Stimulated activated effector memory CD8-positive, alpha-beta T cell treated with anti-CD3 and anti-CD28 coated beads, Interleukin-12 subunit alpha, Interleukin-12 subunit beta, amount 100 ng/mL, for 72 hours (primary cell): ENCODE measurements around the gene DIAPH3.

Experiments used
- ATAC-seq: fragments of 150-1000 bp; cut with Tn5 transposase; 2 replicates; pipeline ENCODE4 v1.10.0; 2021
- DNase-seq, 2 donors: peaks; one replicate each; pipeline ENCODE4 v3.0.0; 2021 to 2022; ENCODE audit warnings: low spot score in 2 of 2
- H3K27ac Mint-ChIP-seq: one replicate; pipeline ENCODE4 v1.8.0; 2022; ENCODE audit warnings: mild to moderate bottlenecking, mixed read lengths
- H3K36me3 Mint-ChIP-seq: one replicate; pipeline ENCODE4 v1.8.0; 2022; ENCODE audit warnings: mild to moderate bottlenecking, mixed read lengths
- H3K4me1 Mint-ChIP-seq: one replicate; pipeline ENCODE4 v1.8.0; 2022; ENCODE audit warnings: mixed read lengths
- H3K4me3 Mint-ChIP-seq: one replicate; pipeline ENCODE4 v1.8.0; 2022; ENCODE audit warnings: mild to moderate bottlenecking, mixed read lengths
- H3K9me3 Mint-ChIP-seq: one replicate; pipeline ENCODE4 v1.8.0; 2022; ENCODE audit warnings: mixed read lengths

DIAPH3 gene

GRCh38 chr13:60165391-60166099 lies 1.8 kb upstream of the DIAPH3 start:
- no peak for ATAC-seq
- peaks cover 32% of the 10 kb centered on the region for H3K4me1 Mint-ChIP-seq

DNA sequence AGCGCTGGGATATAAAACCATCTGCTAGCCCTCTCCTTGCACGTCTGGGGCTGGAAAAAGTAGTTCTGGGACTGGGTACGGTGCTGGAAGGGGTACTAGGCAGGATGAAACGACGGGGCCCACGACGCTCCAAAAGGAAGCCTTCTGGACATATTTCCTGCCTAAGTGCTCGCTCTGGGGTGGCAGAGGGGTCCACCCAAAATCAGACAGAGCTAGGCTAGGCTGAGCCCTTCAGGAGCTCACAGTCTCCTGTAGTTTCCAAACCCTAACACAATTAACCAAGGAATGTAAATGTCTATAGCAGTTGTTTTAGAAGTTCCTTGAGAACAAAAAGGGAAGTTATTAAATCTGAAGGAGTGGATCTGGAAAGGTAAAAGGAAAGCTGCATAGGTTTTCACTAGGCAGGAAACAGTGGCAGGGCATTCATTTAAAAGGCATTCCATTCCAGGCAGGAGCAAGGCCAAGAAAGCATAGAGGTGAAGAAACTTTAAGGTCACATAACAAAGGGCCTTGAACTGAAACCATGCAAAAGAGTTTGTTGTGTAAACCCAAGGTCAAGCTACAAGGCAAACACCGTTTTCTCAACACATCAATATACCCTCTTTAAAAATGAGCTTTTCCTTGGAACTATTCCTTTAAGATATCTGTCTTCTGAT lies 634 bp upstream of the DIAPH3 start:
- Mint-ChIP-seq H3K4me3 (peak overlapping the region; percentile 95), H3K36me3 (peaks cover 15% of the 10 kb centered on the region), H3K4me1 (peaks cover 32% of the 10 kb centered on the region), H3K9me3 (no peaks in the 10 kb centered on the region), H3K27ac (peak overlapping the region; percentile 96)
- peak; percentile 24 for ATAC-seq
- no peak for DNase-seq

More at GRCh38 chr13:60165391-60166099, 1.8 kb upstream of the DIAPH3 start:
- no peak for DNase-seq
- Mint-ChIP-seq H3K36me3 (peaks cover 15% of the 10 kb centered on the region), H3K9me3 (no peaks in the 10 kb centered on the region), H3K4me3 (no peak overlapping the region), H3K27ac (no peak overlapping the region)

DNA sequence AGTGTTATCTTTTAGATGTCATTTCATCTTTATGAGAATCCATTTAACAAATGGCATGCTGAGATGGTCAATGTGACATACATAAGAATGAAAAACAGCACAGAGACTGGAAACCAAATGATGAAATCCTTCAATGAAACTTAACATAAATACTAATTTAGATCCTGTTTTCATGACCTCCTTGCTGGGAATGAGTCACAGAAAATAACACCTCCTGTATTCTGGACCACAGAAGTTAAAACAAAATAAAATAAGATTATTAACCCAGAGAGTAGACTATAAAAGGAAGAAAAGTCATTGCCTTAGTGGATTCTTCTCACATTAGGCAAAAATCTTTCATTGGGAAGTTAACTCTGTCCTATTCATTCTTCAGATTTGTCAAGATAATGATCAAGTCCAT lies 1.6 kb downstream of the DIAPH3 start:
- peak overlapping the region; percentile 96 for H3K27ac Mint-ChIP-seq
- peak; percentile 3 for ATAC-seq
- peaks cover 32% of the 10 kb centered on the region for H3K4me1 Mint-ChIP-seq
- peak overlapping the region; percentile 95 for H3K4me3 Mint-ChIP-seq
- H3K36me3 Mint-ChIP-seq = peaks cover 15% of the 10 kb centered on the region
- DNase-seq = no peak
- H3K9me3 Mint-ChIP-seq = no peaks in the 10 kb centered on the region

- DNase-seq (no peak), ATAC-seq (no peak)
- Mint-ChIP-seq H3K36me3 (peaks cover 7% of the 10 kb centered on the region), H3K4me1 (peaks cover 16% of the 10 kb centered on the region), H3K27ac (no peak overlapping the region), H3K4me3 (no peak overlapping the region), H3K9me3 (no peaks in the 10 kb centered on the region)
Observed at GRCh38 chr13:60158321-60158801, 5.4 kb downstream of the DIAPH3 start.

DNA sequence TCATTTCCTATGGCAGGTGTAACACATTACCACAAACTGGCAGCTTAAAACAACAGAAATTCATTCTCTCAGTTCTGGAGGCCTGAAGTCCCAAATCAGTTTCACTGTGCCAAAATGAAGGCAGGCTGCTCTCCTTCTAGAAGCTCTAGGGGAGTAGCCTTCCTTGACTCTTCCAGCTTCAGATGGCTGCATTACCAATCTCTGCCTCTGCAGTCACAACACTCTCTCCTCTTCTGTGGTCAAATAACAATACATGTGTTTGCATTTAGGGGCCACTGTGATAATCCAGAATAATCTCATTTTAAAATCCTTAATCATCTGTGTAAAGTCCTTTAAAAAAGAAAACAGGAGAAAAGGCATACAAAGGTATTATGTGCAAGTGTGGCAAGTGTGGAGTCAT lies 7.8 kb downstream of the DIAPH3 start:
- DNase-seq (no peak), ATAC-seq (no peak)
- H3K9me3 Mint-ChIP-seq = no peaks in the 10 kb centered on the region
- H3K4me1 Mint-ChIP-seq = peaks cover 2% of the 10 kb centered on the region
- H3K4me3 Mint-ChIP-seq = no peak overlapping the region
- H3K36me3 Mint-ChIP-seq = peaks cover 1% of the 10 kb centered on the region
- no peak overlapping the region for H3K27ac Mint-ChIP-seq

DNA sequence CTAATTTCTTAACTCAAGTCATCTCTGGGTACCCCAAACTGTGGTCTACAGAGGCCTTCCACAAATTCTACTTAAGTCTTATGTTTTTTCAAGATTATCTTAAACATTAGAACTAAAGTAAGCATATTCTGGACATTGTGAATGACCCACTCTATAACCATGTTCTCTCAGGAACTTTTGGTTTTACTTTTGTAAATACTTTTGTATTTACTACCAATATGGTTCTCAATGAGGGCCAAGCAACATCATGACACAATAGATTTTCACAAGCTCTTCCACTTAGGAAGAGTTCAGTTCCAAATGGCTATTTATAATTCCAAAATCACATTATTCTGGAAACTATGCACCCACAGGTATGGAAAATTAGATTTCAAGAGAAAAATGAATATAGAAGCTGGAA lies 10.8 kb downstream of the DIAPH3 start:
- peaks cover 7% of the 10 kb centered on the region for H3K4me1 Mint-ChIP-seq
- no peak overlapping the region for H3K4me3 Mint-ChIP-seq
- H3K27ac Mint-ChIP-seq = no peak overlapping the region
- no peak for DNase-seq
- H3K9me3 Mint-ChIP-seq = no peaks in the 10 kb centered on the region
- ATAC-seq = no peak
- no peaks in the 10 kb centered on the region for H3K36me3 Mint-ChIP-seq

GRCh38 chr13:60152114-60152513 lies 11.6 kb downstream of the DIAPH3 start:
- Mint-ChIP-seq H3K9me3 (no peaks in the 10 kb centered on the region), H3K4me3 (no peak overlapping the region), H3K4me1 (peaks cover 7% of the 10 kb centered on the region), H3K36me3 (no peaks in the 10 kb centered on the region), H3K27ac (no peak overlapping the region)
- DNase-seq (no peak), ATAC-seq (no peak)

GRCh38 chr13:60150538-60150937 lies 13.2 kb downstream of the DIAPH3 start:
- Mint-ChIP-seq H3K36me3 (no peaks in the 10 kb centered on the region), H3K9me3 (no peaks in the 10 kb centered on the region), H3K27ac (no peak overlapping the region), H3K4me3 (no peak overlapping the region), H3K4me1 (peaks cover 7% of the 10 kb centered on the region)
- DNase-seq = no peak
- no peak for ATAC-seq

DNA sequence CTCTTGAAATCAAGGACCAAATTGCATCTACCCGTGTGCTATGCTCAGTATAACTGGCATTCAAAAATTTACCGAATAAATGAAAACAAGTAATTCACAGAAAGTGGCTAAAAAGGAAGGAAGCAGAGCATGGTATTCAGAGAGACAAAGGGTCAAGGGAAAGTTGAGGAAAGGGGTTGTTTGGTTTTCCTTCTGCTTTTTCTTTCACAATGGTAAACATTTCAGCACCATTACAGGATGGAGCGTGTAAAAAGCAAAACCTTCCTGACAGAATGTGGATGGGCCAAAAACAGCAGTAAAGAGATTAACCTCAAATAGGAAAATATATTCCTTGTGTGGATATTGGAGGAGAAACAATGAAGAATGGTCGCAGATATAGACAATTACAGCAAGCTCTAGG lies 14.8 kb downstream of the DIAPH3 start:
- H3K4me1 Mint-ChIP-seq = peaks cover 7% of the 10 kb centered on the region
- no peak for DNase-seq
- H3K9me3 Mint-ChIP-seq = no peaks in the 10 kb centered on the region
- H3K4me3 Mint-ChIP-seq = no peak overlapping the region
- H3K27ac Mint-ChIP-seq = no peak overlapping the region
- H3K36me3 Mint-ChIP-seq = no peaks in the 10 kb centered on the region
- no peak for ATAC-seq

- DNase-seq = no peak
- Mint-ChIP-seq H3K4me3 (no peak overlapping the region), H3K27ac (no peak overlapping the region)
Observed at GRCh38 chr13:60147361-60147760, 16.4 kb downstream of the DIAPH3 start.

GRCh38 chr13:60146471-60146870 lies 17.3 kb downstream of the DIAPH3 start:
- H3K4me1 Mint-ChIP-seq = peaks cover 7% of the 10 kb centered on the region
- ATAC-seq = no peak
- no peak overlapping the region for H3K27ac Mint-ChIP-seq
- no peak for DNase-seq
- no peaks in the 10 kb centered on the region for H3K9me3 Mint-ChIP-seq
- H3K4me3 Mint-ChIP-seq = no peak overlapping the region
- H3K36me3 Mint-ChIP-seq = no peaks in the 10 kb centered on the region

More at GRCh38 chr13:60147361-60147760, 16.4 kb downstream of the DIAPH3 start:
- H3K4me1 Mint-ChIP-seq = peaks cover 7% of the 10 kb centered on the region
- ATAC-seq = no peak
- H3K9me3 Mint-ChIP-seq = no peaks in the 10 kb centered on the region
- no peaks in the 10 kb centered on the region for H3K36me3 Mint-ChIP-seq

DNA sequence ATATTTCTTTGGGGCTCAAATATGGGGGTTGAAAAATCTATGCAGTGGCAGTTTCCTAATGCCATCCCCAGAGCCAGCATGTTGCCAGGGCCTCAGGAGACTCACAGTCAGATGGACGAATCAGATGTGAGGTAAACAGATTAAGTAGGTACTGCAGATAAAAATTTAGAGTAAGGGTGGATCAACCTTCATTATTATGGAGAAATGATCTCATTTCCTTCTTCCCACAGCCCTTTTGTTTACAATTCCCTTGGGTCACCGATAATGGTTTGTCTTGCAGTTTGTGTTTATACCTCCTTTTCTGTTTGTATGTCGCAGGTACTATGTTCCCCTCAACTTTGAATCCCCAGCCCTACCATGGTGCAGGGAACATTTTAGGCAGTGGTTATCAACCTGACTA lies 20.0 kb downstream of the DIAPH3 start:
- H3K9me3 Mint-ChIP-seq = no peaks in the 10 kb centered on the region
- H3K36me3 Mint-ChIP-seq = no peaks in the 10 kb centered on the region
- no peak for ATAC-seq

DNA sequence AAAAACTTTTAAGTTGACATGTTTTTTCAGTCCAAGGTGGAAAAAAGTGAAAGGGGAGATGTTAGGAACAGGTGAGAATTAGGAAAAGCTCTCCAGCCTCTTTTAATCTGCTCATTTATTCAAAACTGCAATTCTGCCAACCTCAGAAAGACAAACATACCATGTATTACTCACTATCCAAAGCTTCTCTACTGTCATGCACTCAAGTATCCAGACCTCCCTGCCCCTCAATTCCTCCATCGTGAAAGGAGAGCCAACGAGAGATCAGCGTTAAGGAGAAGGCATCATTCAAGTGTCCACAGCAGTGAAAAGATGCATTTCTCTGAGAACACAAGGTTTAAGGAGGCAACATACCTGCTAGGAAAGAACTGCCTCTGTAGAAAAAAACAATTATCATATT lies 24.5 kb downstream of the DIAPH3 start:
- H3K4me1 Mint-ChIP-seq = peaks cover 10% of the 10 kb centered on the region
- H3K36me3 Mint-ChIP-seq = no peaks in the 10 kb centered on the region
- H3K27ac Mint-ChIP-seq = no peak overlapping the region
- no peaks in the 10 kb centered on the region for H3K9me3 Mint-ChIP-seq
- ATAC-seq (no peak), DNase-seq (no peak)
- H3K4me3 Mint-ChIP-seq = no peak overlapping the region

More for the DNA sequence above, 20.0 kb downstream of the DIAPH3 start:
- Mint-ChIP-seq H3K27ac (no peak overlapping the region), H3K4me1 (no peaks in the 10 kb centered on the region), H3K4me3 (no peak overlapping the region)
- no peak for DNase-seq

DNA sequence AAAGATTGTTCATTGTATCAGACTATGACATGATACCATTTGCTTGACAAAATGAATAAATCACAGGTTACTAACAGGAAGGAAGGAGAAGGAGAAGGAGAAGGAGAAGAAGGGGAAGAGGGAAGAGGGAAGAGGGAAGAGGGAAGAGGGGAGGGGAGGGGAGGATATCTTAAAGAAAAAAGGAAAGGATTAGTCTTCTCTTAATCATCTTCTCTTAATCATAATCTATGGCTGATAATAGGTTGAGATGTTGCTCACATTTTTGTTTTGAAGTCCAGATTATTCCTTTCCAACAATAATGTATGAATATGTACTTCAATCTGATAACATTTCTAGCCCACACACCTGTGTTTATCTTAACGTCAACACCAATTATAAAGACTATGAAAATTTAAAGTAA lies 25.1 kb downstream of the DIAPH3 start:
- Mint-ChIP-seq H3K4me1 (peaks cover 12% of the 10 kb centered on the region), H3K36me3 (no peaks in the 10 kb centered on the region), H3K27ac (no peak overlapping the region), H3K9me3 (no peaks in the 10 kb centered on the region), H3K4me3 (no peak overlapping the region)
- ATAC-seq (no peak), DNase-seq (no peak)

- Mint-ChIP-seq H3K27ac (no peak overlapping the region), H3K4me3 (no peak overlapping the region), H3K4me1 (peaks cover 12% of the 10 kb centered on the region), H3K36me3 (no peaks in the 10 kb centered on the region), H3K9me3 (no peaks in the 10 kb centered on the region)
- DNase-seq = no peak
- ATAC-seq = no peak
Observed at GRCh38 chr13:60137911-60138560, 25.7 kb downstream of the DIAPH3 start.

GRCh38 chr13:60135344-60135743 lies 28.4 kb downstream of the DIAPH3 start:
- ATAC-seq (no peak), DNase-seq (no peak)
- H3K36me3 Mint-ChIP-seq = no peaks in the 10 kb centered on the region
- H3K27ac Mint-ChIP-seq = no peak overlapping the region
- H3K9me3 Mint-ChIP-seq = no peaks in the 10 kb centered on the region
- H3K4me3 Mint-ChIP-seq = no peak overlapping the region
- H3K4me1 Mint-ChIP-seq = peaks cover 12% of the 10 kb centered on the region
